ENCODE results near the gene STX1A. TPM values are rescaled to one million over a fixed set of nuclear protein-coding genes. Genes with fewer than 3 reads are reported as not detected.

STX1A gene
- total and polyA plus RNA-seq, 2 of the 13 experiments (the other 11 are each of a cell fraction or from before 2014, with no cell fraction given): 6.1 to 12.2 TPM

GRCh38 chr7:73683056-73683787, 36.2 kb downstream of the STX1A start, which contains the start of the genes BUD23 and DNAJC30 (continued):
- TF ChIP-seq TCF12 (IDR thresholded peaks at IDR 0.05): no peak
- 0 out of 2 replicates have a peak, but pooled peaks have one; percentile 55 for TF ChIP-seq TCF12 (CRISPR knock-in tag; IDR thresholded peaks at IDR 0.05)
- no peak; the same call in 1 of the 2 replicates for TF ChIP-seq RFX5 (IDR thresholded peaks at IDR 0.05; ENCODE audit: low read depth, low read length)
- TF ChIP-seq ASH2L (IDR thresholded peaks at IDR 0.05; ENCODE audit: insufficient read length, low read depth, low read length): peak; percentile 94
- no peak; the same call in 1 of the 2 replicates for TF ChIP-seq ZBTB26 (CRISPR knock-in tag; IDR thresholded peaks at IDR 0.05; ENCODE audit: borderline replicate concordance)
- TF ChIP-seq ZNF292 (CRISPR knock-in tag; IDR thresholded peaks at IDR 0.05; ENCODE audit: borderline replicate concordance, low read depth): no peak
- no peak for TF ChIP-seq ZNF766 (CRISPR knock-in tag; IDR thresholded peaks at IDR 0.05; ENCODE audit: borderline replicate concordance)
- TF ChIP-seq MED1 (CRISPR knock-in tag; IDR thresholded peaks at IDR 0.05): peak; percentile 46; the same call in 1 of the 2 replicates
- no peak for TF ChIP-seq ZFAT (CRISPR knock-in tag; conservative IDR thresholded peaks at IDR 0.05)
- TF ChIP-seq SATB2 (CRISPR knock-in tag; IDR thresholded peaks at IDR 0.05): 0 out of 2 replicates have a peak, but pooled peaks have one; percentile 65
- no peak for TF ChIP-seq TBL1XR1 (IDR thresholded peaks at IDR 0.05; ENCODE audit: borderline replicate concordance, low read length, partially characterized antibody)
- peak; percentile 55 for TF ChIP-seq HNRNPLL (IDR thresholded peaks at IDR 0.05; ENCODE audit: low read depth, low read length, poor library complexity, severe bottlenecking)
- no peak for TF ChIP-seq ZNF331 (CRISPR knock-in tag; IDR thresholded peaks at IDR 0.05)
- peak; percentile 85 for TF ChIP-seq MAX (IDR thresholded peaks at IDR 0.05)
- TF ChIP-seq ZSCAN5A (CRISPR knock-in tag; IDR thresholded peaks at IDR 0.05; ENCODE audit: borderline replicate concordance): no peak
- no peak for TF ChIP-seq HNRNPL (IDR thresholded peaks at IDR 0.05; ENCODE audit: low read depth, low read length)
- TF ChIP-seq ZNF501 (CRISPR knock-in tag; IDR thresholded peaks at IDR 0.05): peak; percentile 53; the same call in 1 of the 2 replicates
- TF ChIP-seq ZNF510 (CRISPR knock-in tag; IDR thresholded peaks at IDR 0.05; ENCODE audit: low read depth): no peak
- no peak; the same call in 1 of the 2 replicates for TF ChIP-seq ZNF138 (CRISPR knock-in tag; IDR thresholded peaks at IDR 0.05; ENCODE audit: low read depth)
- no peak for TF ChIP-seq ADNP (CRISPR knock-in tag; IDR thresholded peaks at IDR 0.05)
- TF ChIP-seq SOX13 (IDR thresholded peaks at IDR 0.05): no peak
- TF ChIP-seq SOX13 (CRISPR knock-in tag; conservative IDR thresholded peaks at IDR 0.05 in 1 of 2, IDR thresholded peaks at IDR 0.05 in 1 of 2): no peak
- TF ChIP-seq ZBTB10 (CRISPR knock-in tag; IDR thresholded peaks at IDR 0.05; ENCODE audit: borderline replicate concordance): peak; percentile 19; the same call in 1 of the 2 replicates
- no peak for TF ChIP-seq NFE2 (CRISPR knock-in tag; IDR thresholded peaks at IDR 0.05)
- TF ChIP-seq NPAS2 (CRISPR knock-in tag; IDR thresholded peaks at IDR 0.05; ENCODE audit: borderline replicate concordance): no peak
